Fibroblast of lung (primary cell): ENCODE measurements around the gene OR6X1. TPM values are rescaled to one million over a fixed set of nuclear protein-coding genes. Genes with fewer than 3 reads are reported as not detected.

Experiments used
- DNase-seq, 2 donors: peaks; one replicate each; pipeline versions ENCODE4 v3.0.0 to v3.0.0-alpha.2; 2010; ENCODE audit warnings: low read depth in 2 of 2
- H2AFZ ChIP-seq: 2 replicates; pipeline ENCODE4 v1.5.1; 2012; ENCODE audit warnings: low read length, control low read depth, inconsistent platforms
- H3K27ac ChIP-seq: 2 replicates; pipeline ENCODE4 v1.5.1; 2011; ENCODE audit warnings: low read length, control low read depth; ENCODE audit not compliant: insufficient read depth
- H3K27me3 ChIP-seq: 2 replicates; pipeline ENCODE4 v1.5.1; 2011; ENCODE audit warnings: mild to moderate bottlenecking, low read length; ENCODE audit not compliant: control insufficient read depth, insufficient read depth
- H3K36me3 ChIP-seq: 2 replicates; pipeline ENCODE4 v1.5.1; 2011; ENCODE audit warnings: low read length; ENCODE audit not compliant: control insufficient read depth, insufficient read depth
- H3K4me1 ChIP-seq: 2 replicates; pipeline ENCODE4 v1.5.1; 2011; ENCODE audit warnings: low read length; ENCODE audit not compliant: control insufficient read depth, insufficient read depth; ENCODE audit errors: extremely low read depth
- H3K4me2 ChIP-seq: 2 replicates; pipeline ENCODE4 v1.5.1; 2011; ENCODE audit warnings: low read length, control low read depth; ENCODE audit not compliant: insufficient read depth; ENCODE audit errors: extremely low read depth
- H3K4me3 ChIP-seq, 4 experiments: fragments of 200-600 bp in 1 of 4; sonication (generic) in 1 of 4; replicated peaks in 1 of 4; 2 replicates each; pipeline ENCODE4 v1.5.1; 2011 to 2016; ENCODE audit warnings: low read length in 4 of 4, low read depth in 3 of 4, mild to moderate bottlenecking in 3 of 4, control low read depth in 2 of 4, inconsistent platforms in 1 of 4, mixed read lengths in 1 of 4; ENCODE audit not compliant: insufficient read depth in 1 of 4; ENCODE audit errors: control extremely low read depth in 1 of 4
- H3K79me2 ChIP-seq: 2 replicates; pipeline ENCODE4 v1.5.1; 2012; ENCODE audit warnings: mild to moderate bottlenecking, low read length, inconsistent platforms; ENCODE audit not compliant: control insufficient read depth, insufficient read depth
- H3K9ac ChIP-seq: 2 replicates; pipeline ENCODE4 v1.5.1; 2011; ENCODE audit warnings: mild to moderate bottlenecking, low read length, control low read depth; ENCODE audit not compliant: insufficient read depth
- H3K9me3 ChIP-seq: 2 replicates; pipeline ENCODE4 v1.5.1; 2012; ENCODE audit warnings: low read depth, low read length; ENCODE audit not compliant: control insufficient read depth, insufficient read depth
- H4K20me1 ChIP-seq: 2 replicates; pipeline ENCODE4 v1.5.1; 2011; ENCODE audit warnings: low read length; ENCODE audit not compliant: control insufficient read depth, insufficient read depth; ENCODE audit errors: extremely low read depth
- CTCF ChIP-seq, 2 donors: IDR thresholded peaks in 1 of 2; conservative IDR thresholded peaks in 1 of 2; 1 replicate in 1 of 2; 2 replicates in 1 of 2; pipeline ENCODE4 v1.5.1; 2011 to 2012; ENCODE audit warnings: low read length in 2 of 2, control low read depth in 1 of 2, inconsistent platforms in 1 of 2, low read depth in 1 of 2, mild to moderate bottlenecking in 1 of 2
- EZH2 ChIP-seq: IDR thresholded peaks from 2 replicates; pipeline ENCODE4 v1.5.1; 2012; ENCODE audit warnings: low read length, control low read depth, mild to moderate bottlenecking; ENCODE audit errors: missing control alignments
- polyA plus RNA-seq, 2 donors: library from polyadenylated mRNA; depleted of rRNA in 1 of 2; stranded (reverse) in 1 of 2; unstranded in 1 of 2; fragments of >200 nt; gene quantifications; 2 replicates each; pipeline ENCODE4 v1.2.1, GENCODE V29; 2011 to 2012; ENCODE audit warnings: missing spikeins in 1 of 2
- total RNA-seq: library from RNA; depleted of rRNA; stranded (reverse); fragments of >200 nt; gene quantifications from 2 replicates; pipeline ENCODE4 v1.2.1, GENCODE V29; 2014

Gene OR6X1
- total and polyA plus RNA-seq, 2 donors (not counting 1 experiment from before 2014, with no cell fraction given): not detected

GRCh38 chr11:123799438-123799837 lies 45.1 kb upstream of the OR6X1 start:
- TF ChIP-seq CTCF (conservative IDR thresholded peaks at IDR 0.05 in 1 of 2, IDR thresholded peaks at IDR 0.05 in 1 of 2; ENCODE audit: low read depth in 1 of 2, low read length in 2 of 2): no peak
- TF ChIP-seq EZH2: no peak
- DNase-seq: no peak

GRCh38 chr11:123798513-123799252 lies 44.4 kb upstream of the OR6X1 start:
- TF ChIP-seq EZH2 (no peak), CTCF (conservative IDR thresholded peaks at IDR 0.05 in 1 of 2, IDR thresholded peaks at IDR 0.05 in 1 of 2; ENCODE audit: low read depth in 1 of 2, low read length in 2 of 2) (no peak)
- no peak overlapping the region for H2AFZ ChIP-seq
- H3K27me3 ChIP-seq: no peaks in the 10 kb centered on the region
- H3K9me3 ChIP-seq: no peaks in the 10 kb centered on the region
- no peak overlapping the region for H3K9ac ChIP-seq
- no peaks in the 10 kb centered on the region for H3K4me1 ChIP-seq
- H3K4me3 ChIP-seq: no peak overlapping the region
- H3K4me2 ChIP-seq: no peak overlapping the region
- no peaks in the 10 kb centered on the region for H4K20me1 ChIP-seq
- H3K27ac ChIP-seq: no peak overlapping the region
- H3K79me2 ChIP-seq: no peaks in the 10 kb centered on the region
- DNase-seq: no peak
- no peaks in the 10 kb centered on the region for H3K36me3 ChIP-seq

More at GRCh38 chr11:123799438-123799837, 45.1 kb upstream of the OR6X1 start:
- H3K36me3 ChIP-seq: no peaks in the 10 kb centered on the region
- no peak overlapping the region for H3K4me3 ChIP-seq
- H2AFZ ChIP-seq: no peak overlapping the region
- H3K27ac ChIP-seq: no peak overlapping the region
- H4K20me1 ChIP-seq: no peaks in the 10 kb centered on the region
- no peaks in the 10 kb centered on the region for H3K27me3 ChIP-seq
- H3K79me2 ChIP-seq: no peaks in the 10 kb centered on the region
- no peaks in the 10 kb centered on the region for H3K4me1 ChIP-seq
- H3K9me3 ChIP-seq: no peaks in the 10 kb centered on the region
- no peak overlapping the region for H3K4me2 ChIP-seq
- no peak overlapping the region for H3K9ac ChIP-seq

- no peaks in the 10 kb centered on the region for H3K27me3 ChIP-seq
- H3K36me3 ChIP-seq: no peaks in the 10 kb centered on the region
- no peak for DNase-seq
- H3K9ac ChIP-seq: no peak overlapping the region
- no peak overlapping the region for H2AFZ ChIP-seq
- H3K27ac ChIP-seq: no peak overlapping the region
- TF ChIP-seq EZH2: no peak
- TF ChIP-seq CTCF (conservative IDR thresholded peaks at IDR 0.05 in 1 of 2, IDR thresholded peaks at IDR 0.05 in 1 of 2; ENCODE audit: low read depth in 1 of 2, low read length in 2 of 2): no peak
- no peaks in the 10 kb centered on the region for H4K20me1 ChIP-seq
- no peaks in the 10 kb centered on the region for H3K9me3 ChIP-seq
- H3K4me2 ChIP-seq: no peak overlapping the region
- no peaks in the 10 kb centered on the region for H3K4me1 ChIP-seq
- H3K4me3 ChIP-seq: no peak overlapping the region
- H3K79me2 ChIP-seq: no peaks in the 10 kb centered on the region
These were observed 43.8 kb upstream of the OR6X1 start for GRCh38 chr11:123798079-123798478.
